Astrocyte (in vitro differentiated cells and primary cell): ENCODE data around the gene RIT2. TPM values are rescaled to one million over a fixed set of nuclear protein-coding genes. Genes with fewer than 3 reads are reported as not detected.

Source experiments
- DNase-seq: peaks from one replicate; pipeline ENCODE4 v3.0.0-alpha.2; 2010; ENCODE audit warnings: low read depth
- FAIRE-seq: peaks from 2 replicates; lab custom pipeline; 2011; peaks lifted over from hg19 to GRCh38; lab: Jason Lieb, UNC
- H2AFZ ChIP-seq: 2 replicates; pipeline ENCODE4 v1.6.0; 2012; ENCODE audit warnings: low read depth, low read length, inconsistent platforms
- H3K27ac ChIP-seq: 2 replicates; pipeline ENCODE4 v1.5.1; 2011; ENCODE audit warnings: low read depth, low read length, inconsistent platforms
- H3K27me3 ChIP-seq: 2 replicates; pipeline ENCODE4 v1.6.0; 2011; ENCODE audit warnings: low read length, inconsistent platforms; ENCODE audit not compliant: insufficient read depth
- H3K36me3 ChIP-seq: 2 replicates; pipeline ENCODE4 v1.5.1; 2011; ENCODE audit warnings: low read length, inconsistent platforms; ENCODE audit not compliant: insufficient read depth
- H3K4me1 ChIP-seq: 2 replicates; pipeline ENCODE4 v1.5.1; 2011; ENCODE audit warnings: low read length, inconsistent platforms; ENCODE audit not compliant: insufficient read depth
- H3K4me2 ChIP-seq: 2 replicates; pipeline ENCODE4 v1.6.0; 2012; ENCODE audit warnings: low read length, inconsistent platforms
- H3K4me3 ChIP-seq: 2 replicates; pipeline ENCODE4 v1.5.1; 2011; ENCODE audit warnings: low read depth, mild to moderate bottlenecking, low read length, inconsistent platforms; ENCODE audit not compliant: insufficient read depth
- H3K79me2 ChIP-seq: 2 replicates; pipeline ENCODE4 v1.6.0; 2012; ENCODE audit warnings: mild to moderate bottlenecking, low read length, inconsistent platforms; ENCODE audit not compliant: insufficient read depth
- H3K9ac ChIP-seq: 2 replicates; pipeline ENCODE4 v1.6.0; 2012; ENCODE audit warnings: mild to moderate bottlenecking, low read length, inconsistent platforms
- H3K9me3 ChIP-seq: 2 replicates; pipeline ENCODE4 v1.5.1; 2012; ENCODE audit warnings: low read depth, mild to moderate bottlenecking, low read length, inconsistent platforms; ENCODE audit not compliant: insufficient read depth
- H4K20me1 ChIP-seq: 2 replicates; pipeline ENCODE4 v1.6.0; 2012; ENCODE audit warnings: low read length, inconsistent platforms; ENCODE audit not compliant: insufficient read depth
- H3K27ac Mint-ChIP-seq: one replicate; pipeline ENCODE4 v1.8.0; 2021; ENCODE audit warnings: mild to moderate bottlenecking, mixed read lengths; ENCODE audit not compliant: unreplicated experiment
- H3K27me3 Mint-ChIP-seq: one replicate; pipeline ENCODE4 v1.8.0; 2021; ENCODE audit warnings: low read depth, mixed read lengths; ENCODE audit not compliant: unreplicated experiment
- H3K36me3 Mint-ChIP-seq: one replicate; pipeline ENCODE4 v1.8.0; 2021; ENCODE audit warnings: low read depth, mixed read lengths; ENCODE audit not compliant: unreplicated experiment
- H3K4me1 Mint-ChIP-seq: one replicate; pipeline ENCODE4 v1.8.0; 2021; ENCODE audit warnings: low read depth, mixed read lengths; ENCODE audit not compliant: unreplicated experiment
- H3K4me3 Mint-ChIP-seq: one replicate; pipeline ENCODE4 v1.8.0; 2021; ENCODE audit warnings: mild to moderate bottlenecking, moderate library complexity, mixed read lengths; ENCODE audit not compliant: unreplicated experiment
- H3K9me3 Mint-ChIP-seq: one replicate; pipeline ENCODE4 v1.8.0; 2021; ENCODE audit warnings: mild to moderate bottlenecking, mixed read lengths; ENCODE audit not compliant: unreplicated experiment
- EZH2 ChIP-seq: IDR thresholded peaks from 2 replicates; pipeline ENCODE4 v1.6.1; 2012; ENCODE audit warnings: mild to moderate bottlenecking, low read length, inconsistent platforms; ENCODE audit not compliant: insufficient read depth
- total RNA-seq: library from RNA; stranded (reverse); gene quantifications from 2 replicates; pipeline ENCODE4 v1.2.1, GENCODE V29; 2021
- TF ChIP-seq, protein P1 (sequence below): IDR thresholded peaks from 2 replicates; pipeline ENCODE4 v1.5.1; 2011; ENCODE audit warnings: low read depth, mild to moderate bottlenecking, inconsistent platforms, low read length, moderate library complexity; ENCODE audit not compliant: insufficient read depth

The RIT2 gene
- total RNA-seq, 1 donor from 2014 or later = not detected

DNA sequence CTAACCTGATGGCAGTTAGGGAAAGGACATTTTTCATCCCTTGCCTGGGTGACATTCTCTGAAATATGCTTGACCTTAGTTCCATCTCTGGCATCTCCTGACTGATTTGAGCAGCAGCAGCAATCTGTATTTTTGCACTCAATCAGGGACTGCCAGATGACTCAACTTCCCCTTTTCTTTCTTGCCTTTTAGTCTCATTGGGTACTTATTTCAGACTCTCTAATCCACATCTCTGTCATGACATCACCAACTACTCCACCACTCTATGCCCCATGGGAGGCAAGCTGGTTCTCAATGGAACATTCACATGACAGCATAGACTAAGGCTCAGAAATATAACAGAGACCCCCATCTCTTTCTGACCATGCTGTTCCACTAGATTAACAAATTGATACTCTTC is 254.2 kb downstream of the RIT2 start:
- Mint-ChIP-seq H3K27ac (no peak overlapping the region), H3K36me3 (no peaks in the 10 kb centered on the region), H3K27me3 (no peaks in the 10 kb centered on the region), H3K9me3 (no peaks in the 10 kb centered on the region), H3K4me1 (peaks cover 4% of the 10 kb centered on the region), H3K4me3 (no peak overlapping the region)
- TF ChIP-seq EZH2 = no peak
- TF ChIP-seq, protein P1, sequence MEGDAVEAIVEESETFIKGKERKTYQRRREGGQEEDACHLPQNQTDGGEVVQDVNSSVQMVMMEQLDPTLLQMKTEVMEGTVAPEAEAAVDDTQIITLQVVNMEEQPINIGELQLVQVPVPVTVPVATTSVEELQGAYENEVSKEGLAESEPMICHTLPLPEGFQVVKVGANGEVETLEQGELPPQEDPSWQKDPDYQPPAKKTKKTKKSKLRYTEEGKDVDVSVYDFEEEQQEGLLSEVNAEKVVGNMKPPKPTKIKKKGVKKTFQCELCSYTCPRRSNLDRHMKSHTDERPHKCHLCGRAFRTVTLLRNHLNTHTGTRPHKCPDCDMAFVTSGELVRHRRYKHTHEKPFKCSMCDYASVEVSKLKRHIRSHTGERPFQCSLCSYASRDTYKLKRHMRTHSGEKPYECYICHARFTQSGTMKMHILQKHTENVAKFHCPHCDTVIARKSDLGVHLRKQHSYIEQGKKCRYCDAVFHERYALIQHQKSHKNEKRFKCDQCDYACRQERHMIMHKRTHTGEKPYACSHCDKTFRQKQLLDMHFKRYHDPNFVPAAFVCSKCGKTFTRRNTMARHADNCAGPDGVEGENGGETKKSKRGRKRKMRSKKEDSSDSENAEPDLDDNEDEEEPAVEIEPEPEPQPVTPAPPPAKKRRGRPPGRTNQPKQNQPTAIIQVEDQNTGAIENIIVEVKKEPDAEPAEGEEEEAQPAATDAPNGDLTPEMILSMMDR = no peak
- Histone ChIP-seq H3K36me3 (no peaks in the 10 kb centered on the region), H3K27me3 (no peaks in the 10 kb centered on the region), H3K9ac (no peak overlapping the region), H3K4me1 (no peaks in the 10 kb centered on the region), H3K4me2 (no peak overlapping the region), H3K4me3 (no peak overlapping the region), H2AFZ (no peak overlapping the region), H3K9me3 (no peaks in the 10 kb centered on the region), H3K27ac (no peak overlapping the region), H3K79me2 (no peaks in the 10 kb centered on the region), H4K20me1 (no peaks in the 10 kb centered on the region)
- DNase-seq = no peak
- FAIRE-seq = no peak

DNA sequence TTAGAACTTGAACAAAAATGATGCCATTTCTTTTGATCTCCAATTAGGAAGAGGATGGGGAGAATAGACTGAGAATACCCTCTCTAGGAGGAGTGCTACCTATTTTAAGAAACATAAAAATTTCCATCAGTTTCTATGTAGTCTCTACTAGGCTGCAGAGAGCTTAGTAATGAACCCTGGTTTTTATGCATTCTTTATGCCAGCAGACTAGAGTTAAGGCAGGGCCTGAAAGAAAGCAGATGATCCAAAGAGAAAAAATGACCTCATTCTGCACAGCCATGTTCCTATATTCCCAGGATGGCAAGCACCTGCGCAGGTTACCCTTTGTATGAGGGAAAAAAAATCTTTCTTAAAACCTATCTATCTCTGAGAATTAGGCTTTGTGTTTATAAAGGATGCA is 254.9 kb downstream of the RIT2 start:
- Histone ChIP-seq H4K20me1 (no peaks in the 10 kb centered on the region), H3K9ac (no peak overlapping the region), H3K9me3 (no peaks in the 10 kb centered on the region), H3K4me1 (no peaks in the 10 kb centered on the region), H3K36me3 (no peaks in the 10 kb centered on the region), H2AFZ (no peak overlapping the region), H3K4me3 (no peak overlapping the region), H3K27ac (no peak overlapping the region), H3K4me2 (no peak overlapping the region), H3K27me3 (no peaks in the 10 kb centered on the region), H3K79me2 (no peaks in the 10 kb centered on the region)
- Mint-ChIP-seq H3K36me3 (no peaks in the 10 kb centered on the region), H3K27ac (no peak overlapping the region), H3K27me3 (no peaks in the 10 kb centered on the region), H3K9me3 (no peaks in the 10 kb centered on the region), H3K4me3 (no peak overlapping the region), H3K4me1 (peaks cover 4% of the 10 kb centered on the region)
- TF ChIP-seq EZH2 = no peak
- TF ChIP-seq, protein P1 = no peak
- DNase-seq = no peak
- FAIRE-seq = no peak

DNA sequence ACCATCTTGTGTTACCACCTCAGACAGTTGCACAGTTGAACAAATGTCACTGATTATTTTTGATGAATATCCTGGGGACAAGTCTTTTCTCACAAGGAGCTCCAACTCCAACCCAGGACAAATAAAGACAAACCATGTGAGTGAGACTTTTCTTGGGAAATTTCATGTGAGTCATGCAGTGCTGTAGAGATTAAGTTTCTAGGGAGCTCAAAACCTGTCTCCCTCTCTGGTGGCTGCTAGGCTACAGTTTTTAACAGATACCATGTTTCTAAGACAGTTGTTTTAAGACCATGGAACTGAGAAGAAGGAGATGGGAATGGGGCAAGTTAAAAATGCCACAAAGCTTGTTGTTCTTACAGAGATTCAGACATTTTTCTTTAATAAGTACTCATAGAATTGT is 255.5 kb downstream of the RIT2 start:
- Histone ChIP-seq H3K27me3 (no peaks in the 10 kb centered on the region), H3K4me3 (no peak overlapping the region), H4K20me1 (no peaks in the 10 kb centered on the region), H3K36me3 (no peaks in the 10 kb centered on the region), H3K79me2 (no peaks in the 10 kb centered on the region), H3K4me1 (no peaks in the 10 kb centered on the region), H3K9me3 (no peaks in the 10 kb centered on the region), H3K4me2 (no peak overlapping the region), H2AFZ (no peak overlapping the region), H3K27ac (no peak overlapping the region), H3K9ac (no peak overlapping the region)
- peaks cover 4% of the 10 kb centered on the region for H3K4me1 Mint-ChIP-seq
- TF ChIP-seq, protein P1 = no peak
- no peak for FAIRE-seq
- no peaks in the 10 kb centered on the region for H3K27me3 Mint-ChIP-seq
- no peaks in the 10 kb centered on the region for H3K9me3 Mint-ChIP-seq
- no peak overlapping the region for H3K4me3 Mint-ChIP-seq
- peak; percentile 30 for DNase-seq
- no peaks in the 10 kb centered on the region for H3K36me3 Mint-ChIP-seq
- H3K27ac Mint-ChIP-seq = peak overlapping the region; percentile 59
